GM12878 (cell line): ENCODE data around the gene MALT1. TPM values are rescaled to one million over a fixed set of nuclear protein-coding genes. Genes with fewer than 3 reads are reported as not detected.

ENCODE experiments used
- ATAC-seq: fragments of 200-7000 bp; cut with Tn5 transposase; 3 replicates; pipeline ENCODE4 v1.9.1; 2020; ENCODE audit warnings: mild to moderate bottlenecking, moderate library complexity
- BruUV-seq: library from RNA; stranded (reverse); fragments of 400-500 nt; replicated peaks from 2 replicates; lab custom pipeline; 2021; lab: Mats Ljungman, UMichigan
- CTCF ChIA-PET: fragments of 300-600 bp; sonication (Branson Sonifier 250); formaldehyde crosslinking; extraction: SDS; loops from one replicate; lab custom pipeline; 2021; ENCODE audit warnings: inconsistent platforms; lab: Yijun Ruan, JAX
- POLR2A ChIA-PET: fragments of 350-600 bp; formaldehyde crosslinking; extraction: SDS; loops from one replicate; lab custom pipeline; 2021; ENCODE audit warnings: inconsistent platforms; lab: Charles Lee
- RAD21 ChIA-PET: fragments of 300-600 bp; sonication (Branson Sonifier 250); formaldehyde crosslinking; loops from one replicate; lab custom pipeline; 2023; ENCODE audit warnings: antibody characterized with exemption; ENCODE audit not compliant: unreplicated experiment; lab: Charles Lee
- SMC1A ChIA-PET: fragments of 300-600 bp; sonication (Branson Sonifier 250); formaldehyde crosslinking; loops from one replicate; lab custom pipeline; 2023; ENCODE audit not compliant: unreplicated experiment, uncharacterized antibody; lab: Charles Lee
- DNase-seq: peaks from one replicate; pipeline ENCODE4 v3.0.0-alpha.2; 2011; ENCODE audit warnings: low read depth, low spot score
- FAIRE-seq: peaks from 3 replicates; lab custom pipeline; 2011; peaks lifted over from hg19 to GRCh38; lab: Jason Lieb, UNC
- H2AFZ ChIP-seq: 2 replicates; pipeline ENCODE4 v1.6.0; 2011; ENCODE audit warnings: low read depth, low read length, control low read depth; ENCODE audit not compliant: control insufficient read depth
- H3K27ac ChIP-seq: 2 replicates; pipeline ENCODE4 v1.5.1; 2011; ENCODE audit warnings: control low read depth; ENCODE audit not compliant: control insufficient read depth, insufficient read depth
- H3K27me3 ChIP-seq, 2 experiments: replicated peaks in 1 of 2; 2 replicates each; pipeline versions ENCODE4 v1.6.0 to v1.6.1; 2011; ENCODE audit warnings: low read length in 1 of 2; ENCODE audit not compliant: control insufficient read depth in 2 of 2, insufficient read depth in 2 of 2
- H3K36me3 ChIP-seq, 2 experiments: 2 replicates each; pipeline ENCODE4 v1.5.1; 2011; ENCODE audit warnings: low read length in 1 of 2; ENCODE audit not compliant: control insufficient read depth in 2 of 2, insufficient read depth in 2 of 2
- H3K4me1 ChIP-seq: 2 replicates; pipeline ENCODE4 v1.6.1; 2011; ENCODE audit warnings: mild to moderate bottlenecking, low read length, moderate library complexity, mixed read lengths; ENCODE audit not compliant: control insufficient read depth, insufficient read depth
- H3K4me2 ChIP-seq: 2 replicates; pipeline ENCODE4 v1.6.0; 2011; ENCODE audit warnings: control low read depth; ENCODE audit not compliant: control insufficient read depth, insufficient read depth
- H3K4me3 ChIP-seq: fragments of 200-600 bp; sonication (generic); 2 replicates; pipeline ENCODE4 v1.5.1; 2016
- H3K79me2 ChIP-seq: 2 replicates; pipeline ENCODE4 v1.6.0; 2011; ENCODE audit warnings: low read length; ENCODE audit not compliant: control insufficient read depth, insufficient read depth
- H3K9ac ChIP-seq: 2 replicates; pipeline ENCODE4 v1.8.0; 2011; ENCODE audit warnings: low read length, control low read depth, mixed read lengths; ENCODE audit not compliant: control insufficient read depth, insufficient read depth
- H3K9me3 ChIP-seq: replicated peaks from 3 replicates; pipeline ENCODE4 v1.5.1; 2011; ENCODE audit warnings: mild to moderate bottlenecking, low read length; ENCODE audit not compliant: control insufficient read depth, insufficient read depth
- H4K20me1 ChIP-seq: 2 replicates; pipeline ENCODE4 v1.6.0; 2011; ENCODE audit not compliant: control insufficient read depth, insufficient read depth
- IKZF1 ChIP-seq: fragments of 450-650 bp; conservative IDR thresholded peaks from 2 replicates; pipeline ENCODE4 v1.6.1; 2017; ENCODE audit warnings: antibody characterized with exemption, mild to moderate bottlenecking
- IRF3 ChIP-seq: fragments of 450-650 bp; IDR thresholded peaks from 2 replicates; pipeline ENCODE4 v1.6.1; 2014; ENCODE audit warnings: mild to moderate bottlenecking
- RFX5 ChIP-seq: IDR thresholded peaks from 2 replicates; pipeline ENCODE4 v1.6.1; 2011; ENCODE audit warnings: low read depth, low read length, improper control_type of control experiment
- SIN3A ChIP-seq: IDR thresholded peaks from 2 replicates; pipeline ENCODE4 v1.6.1; 2012; ENCODE audit warnings: low read depth, low read length, improper control_type of control experiment
- SMAD1 ChIP-seq: fragments of 450-650 bp; IDR thresholded peaks from 2 replicates; pipeline ENCODE4 v1.6.1; 2018; ENCODE audit warnings: mild to moderate bottlenecking, low read depth; ENCODE audit not compliant: partially characterized antibody
- ZBTB40 ChIP-seq: fragments of 450-650 bp; IDR thresholded peaks from 2 replicates; pipeline ENCODE4 v1.6.1; 2016; ENCODE audit warnings: mild to moderate bottlenecking, moderate library complexity, borderline replicate concordance
- ZNF622 ChIP-seq: fragments of 450-650 bp; IDR thresholded peaks from 2 replicates; pipeline ENCODE4 v1.6.1; 2017; ENCODE audit warnings: mild to moderate bottlenecking, inconsistent platforms
- WGBS: methylation state at CpG from one replicate; pipeline ENCODE4 v1.1.6; 2016; ENCODE audit warnings: low lambda C conversion rate; ENCODE audit not compliant: insufficient replicate concordance, insufficient coverage; ENCODE audit errors: missing lambda C conversion rate; 5-methylcytosine and 5-hydroxymethylcytosine counted together
- in situ Hi-C: fragments of 300-500 bp; cut with MboI; formaldehyde crosslinking; loops from 9 replicates; pipeline ENCODE4 v1.14.3; 2018; ENCODE audit warnings: mixed read lengths
- intact Hi-C: fragments of 100-400 bp; cut with micrococcal nuclease; formaldehyde crosslinking; loops from one replicate; pipeline ENCODE4 v1.14.2; 2022; ENCODE audit not compliant: unreplicated experiment
- polyA plus RNA-seq, 11 experiments: library from polyadenylated mRNA; depleted of rRNA in 4 of 11; unstranded in 6 of 11; stranded (reverse) in 5 of 11; fragments of >200 nt; fragmentation: Nextera tagmentation in 4 of 11; fragmentation: Illumina TruSeq in 1 of 11; extraction: Ambion mirVana in 4 of 11; extraction: Trizol in 1 of 11; gene quantifications; 1 replicate in 1 of 11; 2 replicates in 10 of 11; pipeline versions ENCODE4 v1.2.1 to v1.2.3, GENCODE V29; 2011 to 2016; ENCODE audit warnings: inconsistent platforms in 2 of 11, missing spikeins in 2 of 11, low read depth in 1 of 11
- total RNA-seq, 4 experiments: library from RNA; depleted of rRNA in 3 of 4; stranded (reverse); fragments of >200 nt in 3 of 4; fragmentation: Illumina TruSeq in 1 of 4; extraction: Trizol in 1 of 4; gene quantifications; 2 replicates each; pipeline versions ENCODE4 v1.2.1 to v1.2.3, GENCODE V29; 2013 to 2021

Gene MALT1
- total and polyA plus RNA-seq, 10 of the 15 experiments (the other 5 are each of a cell fraction or from before 2014, with no cell fraction given): 17.6 to 126 (median 45.4) TPM

- no peaks in the 10 kb centered on the region for H4K20me1 ChIP-seq
- BruUV-seq: no TSS peak
- 83% methylated on average over 4 of the region's 4 CpGs for WGBS
- H3K4me1 ChIP-seq: no peaks in the 10 kb centered on the region; the same call in 1 of the 2 replicates
- POLR2A ChIA-PET: interaction anchor here (0.5 to 0.7 kb wide), 2 partner anchors 168 to 445 kb away, joined by 3 read pairs; no protein-coding TSS in a partner anchor
- TF ChIP-seq ZBTB40: no peak
- TF ChIP-seq ZNF622: no peak
- TF ChIP-seq RFX5: no peak
- TF ChIP-seq IKZF1: no peak
- no peak for TF ChIP-seq IRF3
- TF ChIP-seq SIN3A: no peak
- no peak for TF ChIP-seq SMAD1
- no peak overlapping the region for H3K4me2 ChIP-seq
- H3K27ac ChIP-seq: no peak overlapping the region
- CTCF ChIA-PET: interaction anchor here (0.9 to 1.1 kb wide), 3 partner anchors 18 to 160 kb away, joined by 3 read pairs; no protein-coding TSS in a partner anchor
- peaks cover 11 to 60% of the 10 kb centered on the region in 2 experiments for H3K36me3 ChIP-seq
- ATAC-seq (no peak), DNase-seq (no peak), FAIRE-seq (no peak)
- intact Hi-C loops (loop anchor here (5.0 kb wide), 1 partner anchor 47 kb away; no protein-coding TSS in a partner anchor), in situ Hi-C loops (no loop called here)
- SMC1A ChIA-PET: interaction anchor here (0.7 to 6.1 kb wide), 11 partner anchors 10 to 200 kb away, joined by 3 to 44 read pairs (median 5); no protein-coding TSS in a partner anchor
- H2AFZ ChIP-seq: no peak overlapping the region
- no peaks in the 10 kb centered on the region; the same call in 2 of the 3 replicates for H3K9me3 ChIP-seq
- no peak overlapping the region for H3K4me3 ChIP-seq
- no peaks in the 10 kb centered on the region for H3K27me3 ChIP-seq
- RAD21 ChIA-PET: interaction anchor here (0.6 to 1.4 kb wide), 4 partner anchors 10 to 205 kb away, joined by 3 read pairs; no protein-coding TSS in a partner anchor
- H3K79me2 ChIP-seq: peaks cover 16% of the 10 kb centered on the region
- no peak overlapping the region for H3K9ac ChIP-seq
Measured at GRCh38 chr18:58700209-58700608, 28.9 kb downstream of the MALT1 start.
